Measurements from ENCODE around the gene PTPRS.

The PTPRS gene

GRCh38 chr19:5305163-5305562 lies 35.4 kb downstream of the PTPRS start:
- DNase-seq: no peak

GRCh38 chr19:5304486-5304885 lies 36.1 kb downstream of the PTPRS start:
- no peak for DNase-seq

- DNase-seq: no peak
Observed at GRCh38 chr19:5303208-5303607, 37.4 kb downstream of the PTPRS start.

- no peak for DNase-seq
Observed at GRCh38 chr19:5302396-5302795, 38.2 kb downstream of the PTPRS start.

- DNase-seq: no peak
Observed at GRCh38 chr19:5299137-5299536, 41.5 kb downstream of the PTPRS start.

GRCh38 chr19:5298471-5298901 lies 42.1 kb downstream of the PTPRS start:
- DNase-seq: no peak

GRCh38 chr19:5297272-5297669 lies 43.3 kb downstream of the PTPRS start:
- no peak for DNase-seq

- no peak for DNase-seq
Observed at GRCh38 chr19:5296457-5297271, 43.9 kb downstream of the PTPRS start.

GRCh38 chr19:5296021-5296420 lies 44.6 kb downstream of the PTPRS start:
- DNase-seq: no peak

GRCh38 chr19:5294403-5295160 lies 46.0 kb downstream of the PTPRS start:
- DNase-seq: no peak

- DNase-seq: peak; percentile 77 to 84
Observed at GRCh38 chr19:5293612-5294378, 46.8 kb downstream of the PTPRS start.

GRCh38 chr19:5292822-5293611 lies 47.6 kb downstream of the PTPRS start:
- DNase-seq: peak; percentile 75 to 84

GRCh38 chr19:5292453-5292821 lies 48.2 kb downstream of the PTPRS start:
- no peak for DNase-seq

- DNase-seq: no peak
Observed at GRCh38 chr19:5291588-5292193, 48.9 kb downstream of the PTPRS start.

Data from NCI-H524 (cell line).